ENCODE results near the gene KRTDAP.

DNA sequence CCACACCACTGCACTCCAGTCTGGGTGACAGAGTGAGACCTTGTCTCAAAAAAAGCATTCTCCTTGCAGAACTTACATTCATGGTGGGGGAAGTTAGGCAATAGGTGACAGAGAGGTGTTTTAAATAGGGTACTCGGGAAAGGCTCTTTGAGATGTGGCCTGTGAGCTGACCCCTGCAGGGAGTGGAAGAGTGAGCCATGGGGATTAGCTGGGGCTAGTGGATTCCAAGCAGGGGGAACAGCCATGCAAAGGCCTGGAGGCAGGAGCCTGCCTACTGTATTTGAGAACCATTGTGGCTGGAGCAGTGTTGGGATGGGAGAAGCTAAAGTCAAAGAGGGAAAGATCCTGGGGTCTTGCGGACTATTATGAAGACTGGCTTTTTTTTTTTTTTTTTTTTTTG, 27.1 kb upstream of the KRTDAP start:
- TF ChIP-seq NFE2L1 (CRISPR knock-in tag; IDR thresholded peaks at IDR 0.05) (no peak), ZBTB21 (CRISPR knock-in tag; IDR thresholded peaks at IDR 0.05; ENCODE audit: borderline replicate concordance) (no peak), CBFB (CRISPR knock-in tag; IDR thresholded peaks at IDR 0.05; ENCODE audit: low read depth) (no peak), ZNF263 (CRISPR knock-in tag; IDR thresholded peaks at IDR 0.05; ENCODE audit: low read depth) (no peak)
- TF ChIP-seq, protein P1, sequence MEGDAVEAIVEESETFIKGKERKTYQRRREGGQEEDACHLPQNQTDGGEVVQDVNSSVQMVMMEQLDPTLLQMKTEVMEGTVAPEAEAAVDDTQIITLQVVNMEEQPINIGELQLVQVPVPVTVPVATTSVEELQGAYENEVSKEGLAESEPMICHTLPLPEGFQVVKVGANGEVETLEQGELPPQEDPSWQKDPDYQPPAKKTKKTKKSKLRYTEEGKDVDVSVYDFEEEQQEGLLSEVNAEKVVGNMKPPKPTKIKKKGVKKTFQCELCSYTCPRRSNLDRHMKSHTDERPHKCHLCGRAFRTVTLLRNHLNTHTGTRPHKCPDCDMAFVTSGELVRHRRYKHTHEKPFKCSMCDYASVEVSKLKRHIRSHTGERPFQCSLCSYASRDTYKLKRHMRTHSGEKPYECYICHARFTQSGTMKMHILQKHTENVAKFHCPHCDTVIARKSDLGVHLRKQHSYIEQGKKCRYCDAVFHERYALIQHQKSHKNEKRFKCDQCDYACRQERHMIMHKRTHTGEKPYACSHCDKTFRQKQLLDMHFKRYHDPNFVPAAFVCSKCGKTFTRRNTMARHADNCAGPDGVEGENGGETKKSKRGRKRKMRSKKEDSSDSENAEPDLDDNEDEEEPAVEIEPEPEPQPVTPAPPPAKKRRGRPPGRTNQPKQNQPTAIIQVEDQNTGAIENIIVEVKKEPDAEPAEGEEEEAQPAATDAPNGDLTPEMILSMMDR (IDR thresholded peaks at IDR 0.05) = no peak
- TF ChIP-seq, protein P2, sequence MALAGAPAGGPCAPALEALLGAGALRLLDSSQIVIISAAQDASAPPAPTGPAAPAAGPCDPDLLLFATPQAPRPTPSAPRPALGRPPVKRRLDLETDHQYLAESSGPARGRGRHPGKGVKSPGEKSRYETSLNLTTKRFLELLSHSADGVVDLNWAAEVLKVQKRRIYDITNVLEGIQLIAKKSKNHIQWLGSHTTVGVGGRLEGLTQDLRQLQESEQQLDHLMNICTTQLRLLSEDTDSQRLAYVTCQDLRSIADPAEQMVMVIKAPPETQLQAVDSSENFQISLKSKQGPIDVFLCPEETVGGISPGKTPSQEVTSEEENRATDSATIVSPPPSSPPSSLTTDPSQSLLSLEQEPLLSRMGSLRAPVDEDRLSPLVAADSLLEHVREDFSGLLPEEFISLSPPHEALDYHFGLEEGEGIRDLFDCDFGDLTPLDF (CRISPR knock-in tag; IDR thresholded peaks at IDR 0.05) = no peak
- TF ChIP-seq, protein P3, sequence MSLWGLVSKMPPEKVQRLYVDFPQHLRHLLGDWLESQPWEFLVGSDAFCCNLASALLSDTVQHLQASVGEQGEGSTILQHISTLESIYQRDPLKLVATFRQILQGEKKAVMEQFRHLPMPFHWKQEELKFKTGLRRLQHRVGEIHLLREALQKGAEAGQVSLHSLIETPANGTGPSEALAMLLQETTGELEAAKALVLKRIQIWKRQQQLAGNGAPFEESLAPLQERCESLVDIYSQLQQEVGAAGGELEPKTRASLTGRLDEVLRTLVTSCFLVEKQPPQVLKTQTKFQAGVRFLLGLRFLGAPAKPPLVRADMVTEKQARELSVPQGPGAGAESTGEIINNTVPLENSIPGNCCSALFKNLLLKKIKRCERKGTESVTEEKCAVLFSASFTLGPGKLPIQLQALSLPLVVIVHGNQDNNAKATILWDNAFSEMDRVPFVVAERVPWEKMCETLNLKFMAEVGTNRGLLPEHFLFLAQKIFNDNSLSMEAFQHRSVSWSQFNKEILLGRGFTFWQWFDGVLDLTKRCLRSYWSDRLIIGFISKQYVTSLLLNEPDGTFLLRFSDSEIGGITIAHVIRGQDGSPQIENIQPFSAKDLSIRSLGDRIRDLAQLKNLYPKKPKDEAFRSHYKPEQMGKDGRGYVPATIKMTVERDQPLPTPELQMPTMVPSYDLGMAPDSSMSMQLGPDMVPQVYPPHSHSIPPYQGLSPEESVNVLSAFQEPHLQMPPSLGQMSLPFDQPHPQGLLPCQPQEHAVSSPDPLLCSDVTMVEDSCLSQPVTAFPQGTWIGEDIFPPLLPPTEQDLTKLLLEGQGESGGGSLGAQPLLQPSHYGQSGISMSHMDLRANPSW (CRISPR knock-in tag; conservative IDR thresholded peaks at IDR 0.05; ENCODE audit: low read depth) = no peak
